Ovary (tissue), 3 donors: Measurements from ENCODE around the gene DHDH.

Experiments used
- CTCF ChIP-seq, 3 donors: fragments of 450-650 bp in 2 of 3; fragments of 200-600 bp in 1 of 3; IDR thresholded peaks; one replicate each; pipeline versions ENCODE4 v1.5.1 to v1.8.0; 2016 to 2022; ENCODE audit warnings: antibody characterized with exemption in 3 of 3, mild to moderate bottlenecking in 1 of 3
- POLR2A ChIP-seq: fragments of 450-650 bp; IDR thresholded peaks from one replicate; pipeline ENCODE4 v1.6.1; 2017; ENCODE audit warnings: antibody characterized with exemption, mild to moderate bottlenecking, moderate library complexity
- donor health status: DM: no; HTN: no; CAD: no.

- TF ChIP-seq CTCF (IDR thresholded peaks at IDR 0.05) = no peak
- TF ChIP-seq POLR2A = no peak
Measured at GRCh38 chr19:48945817-48946216, 12.3 kb downstream of the DHDH start.
